Islet of Langerhans (tissue), 1 donor: Measurements from ENCODE around the gene SGTA.

Experiments
- FAIRE-seq: peaks from one replicate; lab custom pipeline; 2011; peaks lifted over from hg19 to GRCh38; lab: Jason Lieb, UNC

Gene SGTA

GRCh38 chr19:2809387-2810140 is 26.5 kb upstream of the SGTA start:
- no peak for FAIRE-seq

GRCh38 chr19:2808129-2808941 is 25.3 kb upstream of the SGTA start:
- FAIRE-seq = no peak

GRCh38 chr19:2807379-2808128 is 24.5 kb upstream of the SGTA start:
- FAIRE-seq = no peak

- FAIRE-seq = no peak
Measured at GRCh38 chr19:2806736-2807378, 23.8 kb upstream of the SGTA start.

- no peak for FAIRE-seq
Measured at GRCh38 chr19:2805991-2806649, 23.0 kb upstream of the SGTA start.

- no peak for FAIRE-seq
Measured at GRCh38 chr19:2805261-2805900, 22.3 kb upstream of the SGTA start.

GRCh38 chr19:2804156-2805004 is 21.3 kb upstream of the SGTA start:
- no peak for FAIRE-seq

- no peak for FAIRE-seq
Measured at GRCh38 chr19:2803486-2804155, 20.5 kb upstream of the SGTA start.

- FAIRE-seq = no peak
Measured at GRCh38 chr19:2802826-2803225, 19.8 kb upstream of the SGTA start.

GRCh38 chr19:2800506-2800905 is 17.4 kb upstream of the SGTA start:
- FAIRE-seq = no peak

- FAIRE-seq = no peak
Measured at GRCh38 chr19:2799273-2800020, 16.4 kb upstream of the SGTA start.

GRCh38 chr19:2798733-2799132 is 15.7 kb upstream of the SGTA start:
- FAIRE-seq = no peak

- no peak for FAIRE-seq
Measured at GRCh38 chr19:2798158-2798685, 15.1 kb upstream of the SGTA start.

GRCh38 chr19:2797280-2797679 is 14.2 kb upstream of the SGTA start:
- FAIRE-seq = no peak

- FAIRE-seq = no peak
Measured at GRCh38 chr19:2796659-2797266, 13.7 kb upstream of the SGTA start.

- FAIRE-seq = no peak
Measured at GRCh38 chr19:2795827-2796658, 13.0 kb upstream of the SGTA start.

GRCh38 chr19:2793577-2793976 is 10.5 kb upstream of the SGTA start:
- no peak for FAIRE-seq
